CD4-positive, alpha-beta T cell treated with Interleukin-12 subunit alpha and Interleukin-12 subunit beta, for 1 hour (primary cell): ENCODE data around the gene GMEB1.
A peak's percentile ranks its signal among the peaks of the same experiment; 100 is the strongest.

ENCODE experiments used
- DNase-seq: peaks from one replicate; pipeline ENCODE4 v3.0.0-alpha.2; 2020

GMEB1 gene

DNA sequence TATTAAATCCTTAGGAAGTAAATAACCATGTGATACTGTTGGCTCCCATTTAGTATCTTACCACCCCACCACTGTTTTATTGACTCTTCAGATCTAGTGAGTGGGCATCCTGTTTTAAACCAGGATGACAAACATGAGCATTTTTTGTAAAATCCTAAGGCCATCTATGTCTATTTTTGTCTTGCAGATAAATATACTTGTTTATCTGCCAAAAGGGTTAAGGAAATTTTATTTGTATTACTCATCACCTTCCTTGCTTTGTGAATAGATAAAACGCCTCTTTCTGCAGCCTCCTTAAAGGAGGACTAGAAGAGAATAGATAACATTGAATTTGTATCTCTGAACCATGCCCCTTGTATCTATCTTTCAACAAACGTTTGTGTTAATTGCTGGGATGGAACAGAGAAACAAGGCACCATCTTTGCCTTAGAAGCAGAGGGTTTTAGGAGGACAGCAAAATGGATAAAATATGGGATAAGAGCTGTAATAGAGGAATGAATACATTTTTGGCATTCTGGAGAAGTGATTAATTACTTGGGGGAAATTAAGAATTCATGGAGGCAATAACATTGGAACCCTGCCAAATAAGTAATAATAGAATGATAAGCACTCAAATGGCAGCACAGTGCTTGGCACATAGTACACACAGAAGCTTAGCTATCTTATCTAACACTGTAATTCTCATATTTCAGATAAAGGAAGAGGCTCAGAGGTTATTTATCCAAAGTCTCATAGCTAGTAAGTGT is 82.9 kb downstream of the GMEB1 start:
- DNase-seq: no peak

DNA sequence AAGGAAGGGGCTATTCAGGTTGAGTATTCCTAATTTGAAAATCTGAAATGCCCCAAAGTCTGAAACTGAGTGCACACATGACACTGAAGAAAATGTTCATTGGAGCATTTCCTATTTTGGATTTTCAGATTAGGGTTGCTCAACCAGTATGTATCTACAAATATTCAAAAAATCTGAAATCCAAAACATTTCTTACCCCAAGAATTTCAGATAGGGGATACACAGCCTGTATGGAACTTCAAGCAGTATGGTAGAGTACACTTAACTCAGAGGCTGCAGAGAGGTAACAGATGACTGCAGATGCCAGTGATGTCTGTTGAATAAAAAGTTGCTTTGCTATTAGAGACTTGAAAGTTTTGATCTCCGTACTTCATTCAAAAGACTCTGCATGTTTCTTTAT is 87.1 kb downstream of the GMEB1 start:
- DNase-seq: no peak

DNA sequence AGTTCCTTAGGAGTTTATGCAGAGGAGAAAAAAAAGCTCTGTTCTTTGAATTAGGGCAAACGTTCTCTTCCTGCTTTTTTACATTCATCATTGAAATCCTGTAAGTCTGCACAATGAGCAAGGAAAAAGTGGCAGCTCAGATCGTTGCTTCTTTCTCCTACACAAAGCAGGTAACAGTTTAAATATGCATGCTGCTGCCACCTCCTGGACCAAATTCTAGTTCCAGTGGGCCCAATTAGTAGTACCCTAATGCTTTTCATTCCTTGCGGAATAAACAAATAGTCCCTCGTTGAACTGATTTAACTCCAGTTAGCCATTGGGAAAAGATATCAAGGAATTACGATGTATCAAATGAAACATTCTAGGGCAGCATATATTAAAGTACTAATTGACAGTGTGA is 88.3 kb downstream of the GMEB1 start:
- DNase-seq: peak; percentile 24

DNA sequence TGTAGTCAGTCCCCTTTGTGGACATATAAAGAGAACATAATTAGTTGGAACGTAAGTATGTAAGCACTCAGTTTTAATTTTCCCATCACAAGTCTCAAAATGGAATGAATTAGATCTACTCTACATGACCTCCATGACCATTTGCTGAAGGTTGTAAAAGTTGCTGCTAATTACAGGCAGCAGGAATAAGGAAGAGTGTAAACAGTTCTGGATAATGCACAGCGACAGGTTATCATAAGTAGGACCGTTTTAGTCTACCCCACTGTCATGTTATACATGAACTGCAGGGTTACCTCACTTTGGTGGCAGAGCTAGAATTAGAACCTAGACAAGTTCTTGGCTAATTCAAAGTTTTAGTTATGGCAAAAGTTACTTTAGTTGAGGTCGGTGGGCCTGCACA is 89.8 kb downstream of the GMEB1 start:
- DNase-seq: no peak

DNA sequence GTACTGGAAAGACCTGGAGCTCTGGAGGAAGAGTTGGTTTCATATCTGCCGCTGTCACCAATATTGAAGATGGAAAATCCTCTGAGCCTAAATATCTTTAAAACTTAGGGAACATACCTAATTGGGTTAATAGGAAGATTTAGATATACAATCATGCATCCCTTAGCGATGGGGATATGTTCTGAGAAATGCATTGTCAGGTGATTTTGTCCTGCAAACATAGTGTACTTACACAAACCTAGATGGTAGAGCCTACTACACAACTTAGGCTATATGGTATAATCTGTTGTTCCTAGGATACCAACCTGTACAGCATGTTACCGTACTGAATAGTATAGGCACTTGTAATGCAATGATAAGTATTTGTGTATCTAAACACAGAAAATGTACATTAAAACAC is 90.7 kb downstream of the GMEB1 start:
- DNase-seq: no peak

DNA sequence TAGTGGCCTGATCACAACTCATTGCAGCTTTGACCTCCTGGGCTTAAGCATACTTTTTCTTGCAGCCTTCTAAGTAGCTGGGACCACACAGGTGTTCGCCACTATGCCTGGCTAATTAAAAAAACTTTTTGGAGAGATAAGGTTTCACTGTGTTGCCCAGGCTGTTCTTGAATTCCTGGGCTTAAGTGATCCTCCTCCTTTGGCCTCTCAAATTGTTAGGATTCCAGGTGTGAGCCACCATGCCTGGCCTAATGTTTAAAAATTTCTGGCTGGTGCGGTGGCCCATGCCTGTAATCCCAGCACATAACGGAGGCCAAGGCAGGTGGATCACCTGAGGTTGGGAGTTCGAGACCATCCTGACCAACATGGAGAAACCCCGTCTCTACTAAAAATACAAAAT is 92.6 kb downstream of the GMEB1 start:
- DNase-seq: no peak

DNA sequence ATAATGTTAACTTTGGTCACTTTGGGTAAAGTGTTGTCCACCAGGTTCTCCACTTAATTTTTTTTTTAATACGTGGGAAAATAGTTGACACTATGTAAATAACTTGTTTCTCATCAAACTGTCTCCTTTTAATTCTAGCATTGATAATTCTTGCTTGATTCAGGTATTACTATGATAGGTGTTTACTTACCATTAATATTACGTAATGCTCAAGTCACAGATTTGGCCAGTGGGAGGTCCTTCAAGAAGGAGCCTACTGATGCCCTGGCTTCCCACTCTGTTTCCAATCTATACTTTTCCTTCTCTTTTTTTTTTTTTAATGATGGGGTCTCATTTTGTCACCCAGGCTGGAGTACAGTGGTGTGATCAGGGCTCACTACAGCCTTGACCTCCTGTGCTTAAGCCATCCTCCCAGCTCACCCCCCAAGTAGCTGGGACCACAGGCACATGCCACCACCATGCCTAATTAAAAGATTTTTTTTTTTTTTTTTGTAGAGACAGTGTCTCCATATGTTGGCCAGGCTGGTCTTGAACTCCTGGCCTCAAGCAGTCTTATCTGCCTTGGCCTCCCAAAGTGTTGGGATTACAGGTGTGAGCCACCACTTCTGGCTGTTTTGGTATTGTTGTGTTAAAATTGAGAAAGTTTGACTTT is 98.1 kb downstream of the GMEB1 start:
- DNase-seq: no peak
